Loucy (cell line): ENCODE data around the gene CABP7.

Source experiments
- H2AFZ ChIP-seq: fragments of 200-600 bp; sonication (generic); 2 replicates; pipeline ENCODE4 v1.6.0; 2016; ENCODE audit warnings: antibody characterized with exemption, mild to moderate bottlenecking, low read length, moderate library complexity
- H3F3A ChIP-seq: fragments of 200-600 bp; 2 replicates; pipeline ENCODE4 v1.6.0; 2016; ENCODE audit warnings: antibody characterized with exemption, low read depth, mild to moderate bottlenecking
- H3K27me3 ChIP-seq: fragments of 200-600 bp; sonication (generic); 2 replicates; pipeline ENCODE4 v1.6.1; 2014; ENCODE audit warnings: low read length, mild to moderate bottlenecking; ENCODE audit not compliant: insufficient read depth, poor library complexity, severe bottlenecking
- H3K36me3 ChIP-seq: fragments of 200-600 bp; sonication (generic); 2 replicates; pipeline ENCODE4 v1.6.1; 2016; ENCODE audit warnings: low read length; ENCODE audit not compliant: insufficient read depth
- H3K4me1 ChIP-seq: fragments of 200-600 bp; sonication (generic); 2 replicates; pipeline ENCODE4 v1.5.1; 2014; ENCODE audit warnings: low read length, mild to moderate bottlenecking; ENCODE audit not compliant: insufficient read depth, poor library complexity, severe bottlenecking
- H3K4me2 ChIP-seq: fragments of 200-600 bp; sonication (generic); 2 replicates; pipeline ENCODE4 v1.6.0; 2014; ENCODE audit warnings: antibody characterized with exemption, low read length, low read depth, mild to moderate bottlenecking; ENCODE audit not compliant: poor library complexity, severe bottlenecking
- H3K4me3 ChIP-seq: fragments of 200-600 bp; sonication (generic); 2 replicates; pipeline ENCODE4 v1.5.1; 2014; ENCODE audit warnings: low read length, mild to moderate bottlenecking, mixed read lengths; ENCODE audit not compliant: poor library complexity, severe bottlenecking
- H3K79me2 ChIP-seq: fragments of 200-600 bp; sonication (generic); 2 replicates; pipeline ENCODE4 v1.6.1; 2014; ENCODE audit warnings: low read length; ENCODE audit not compliant: insufficient read depth
- H3K9ac ChIP-seq: fragments of 200-600 bp; sonication (generic); 2 replicates; pipeline ENCODE4 v1.6.0; 2014; ENCODE audit warnings: mild to moderate bottlenecking, low read depth, low read length, moderate library complexity; ENCODE audit not compliant: poor library complexity, severe bottlenecking
- H3K9me2 ChIP-seq: fragments of 200-600 bp; sonication (generic); replicated peaks from 2 replicates; pipeline ENCODE4 v1.6.1; 2016; ENCODE audit warnings: low read depth, low read length, mixed read lengths
- H3K9me3 ChIP-seq: fragments of 200-600 bp; sonication (generic); 2 replicates; pipeline ENCODE4 v1.6.1; 2014; ENCODE audit warnings: mild to moderate bottlenecking, antibody characterized with exemption, low read length, low read depth; ENCODE audit not compliant: insufficient read depth
- H4K20me1 ChIP-seq: fragments of 200-600 bp; sonication (generic); 2 replicates; pipeline ENCODE4 v1.6.0; 2014; ENCODE audit warnings: antibody characterized with exemption, low read length, mild to moderate bottlenecking; ENCODE audit not compliant: insufficient read depth, poor library complexity, severe bottlenecking
- CTCF ChIP-seq: fragments of 200-600 bp; sonication (generic); conservative IDR thresholded peaks from 2 replicates; pipeline ENCODE4 v1.5.1; 2014; ENCODE audit warnings: mild to moderate bottlenecking, antibody characterized with exemption, low read length
- EZH2phosphoT487 ChIP-seq: fragments of 200-600 bp; IDR thresholded peaks from 2 replicates; pipeline ENCODE4 v1.6.1; 2018; ENCODE audit warnings: antibody characterized with exemption, mild to moderate bottlenecking, moderate library complexity, borderline replicate concordance

Gene CABP7

GRCh38 chr22:29780220-29780619, 60.4 kb downstream of the CABP7 start:
- Histone ChIP-seq H3K79me2 (no peaks in the 10 kb centered on the region), H3K27me3 (no peaks in the 10 kb centered on the region), H2AFZ (no peak overlapping the region), H3K4me1 (no peaks in the 10 kb centered on the region), H3K9me2 (no peaks in the 10 kb centered on the region), H3K9me3 (no peaks in the 10 kb centered on the region), H3F3A (no peaks in the 10 kb centered on the region), H4K20me1 (no peaks in the 10 kb centered on the region), H3K4me2 (no peak overlapping the region), H3K4me3 (no peak overlapping the region), H3K36me3 (no peaks in the 10 kb centered on the region), H3K9ac (no peak overlapping the region)
- TF ChIP-seq EZH2phosphoT487 (no peak), CTCF (no peak)

- no peaks in the 10 kb centered on the region for H4K20me1 ChIP-seq
Observed at GRCh38 chr22:29780748-29781676, 61.2 kb downstream of the CABP7 start.

More at GRCh38 chr22:29780748-29781676, 61.2 kb downstream of the CABP7 start:
- H3K4me2 ChIP-seq: no peak overlapping the region
- no peak overlapping the region for H2AFZ ChIP-seq
- H3K9me3 ChIP-seq: no peaks in the 10 kb centered on the region
- H3K79me2 ChIP-seq: no peaks in the 10 kb centered on the region
- no peak overlapping the region for H3K9ac ChIP-seq
- no peak overlapping the region for H3K4me3 ChIP-seq
- no peaks in the 10 kb centered on the region for H3K27me3 ChIP-seq
- H3F3A ChIP-seq: no peaks in the 10 kb centered on the region
- TF ChIP-seq EZH2phosphoT487 (no peak), CTCF (no peak)
- H3K4me1 ChIP-seq: no peaks in the 10 kb centered on the region
- H3K36me3 ChIP-seq: no peaks in the 10 kb centered on the region
- no peaks in the 10 kb centered on the region for H3K9me2 ChIP-seq
